Naive B cell (primary cell): ENCODE measurements around the gene DLEU7. TPM values are rescaled to one million over a fixed set of nuclear protein-coding genes. Genes with fewer than 3 reads are reported as not detected.

Experiments used
- ATAC-seq, 2 donors: fragments of 150-1000 bp; cut with Tn5 transposase; 2 replicates each; pipeline ENCODE4 v1.10.0; 2021; ENCODE audit warnings: low read depth in 2 of 2, mild to moderate bottlenecking in 2 of 2, moderate library complexity in 2 of 2
- DNase-seq: peaks from one replicate; pipeline ENCODE4 v3.0.0; 2022
- H3K27ac Mint-ChIP-seq, 6 donors: one replicate each; pipeline ENCODE4 v1.8.0; 2020 to 2022; ENCODE audit warnings: mild to moderate bottlenecking in 6 of 6, mixed read lengths in 6 of 6, moderate library complexity in 5 of 6, inconsistent platforms in 2 of 6
- H3K27me3 Mint-ChIP-seq, 3 donors: one replicate each; pipeline ENCODE4 v1.8.0; 2021 to 2022; ENCODE audit warnings: mixed read lengths in 3 of 3, mild to moderate bottlenecking in 1 of 3
- H3K36me3 Mint-ChIP-seq, 2 donors: one replicate each; pipeline ENCODE4 v1.8.0; 2020 to 2022; ENCODE audit warnings: mixed read lengths in 2 of 2, inconsistent platforms in 1 of 2, mild to moderate bottlenecking in 1 of 2
- H3K4me1 Mint-ChIP-seq, 3 donors: one replicate each; pipeline ENCODE4 v1.8.0; 2020 to 2022; ENCODE audit warnings: mixed read lengths in 3 of 3, inconsistent platforms in 1 of 3, mild to moderate bottlenecking in 1 of 3, moderate library complexity in 1 of 3
- H3K4me3 Mint-ChIP-seq, 8 donors: one replicate each; pipeline ENCODE4 v1.8.0; 2020 to 2022; ENCODE audit warnings: mild to moderate bottlenecking in 8 of 8, mixed read lengths in 8 of 8, moderate library complexity in 8 of 8, inconsistent platforms in 2 of 8
- H3K9me3 Mint-ChIP-seq, 7 donors: one replicate each; pipeline ENCODE4 v1.8.0; 2020 to 2022; ENCODE audit warnings: mixed read lengths in 7 of 7, mild to moderate bottlenecking in 5 of 7, inconsistent platforms in 2 of 7, moderate library complexity in 1 of 7
- polyA plus RNA-seq, 6 donors: library from polyadenylated mRNA; unstranded; fragments of 300-500 nt; fragmentation: Illumina TruSeq; gene quantifications; one replicate each; pipeline ENCODE4 v1.2.3, GENCODE V29; 2021; ENCODE audit warnings: low read depth in 6 of 6

The DLEU7 gene
- polyA plus RNA-seq, 6 donors from 2014 or later, result 0.36 TPM; not detected in 5

GRCh38 chr13:50866817-50867636 lies 23.5 kb upstream of the DLEU7 start:
- Mint-ChIP-seq H3K9me3 (peaks cover 0 to 5% (median 2%) of the 10 kb centered on the region in 7 donors), H3K27ac (peak overlapping the region in 1 of 6 donors; percentile 49), H3K27me3 (no peaks in the 10 kb centered on the region), H3K4me1 (peaks cover 0 to 10% (median 9%) of the 10 kb centered on the region in 3 donors), H3K4me3 (peak overlapping the region in 1 of 8 donors; percentile 53), H3K36me3 (no peaks in the 10 kb centered on the region)
- no peak for ATAC-seq
- no peak for DNase-seq

- H3K4me1 Mint-ChIP-seq, result peaks cover 10 to 20% (median 16%) of the 10 kb centered on the region in 3 donors
These were observed 21.0 kb upstream of the DLEU7 start for GRCh38 chr13:50864492-50864891.

GRCh38 chr13:50855681-50856080 lies 12.2 kb upstream of the DLEU7 start:
- peaks cover 0 to 5% (median 0%) of the 10 kb centered on the region in 3 donors for H3K27me3 Mint-ChIP-seq
- H3K4me1 Mint-ChIP-seq, result peaks cover 2 to 4% (median 3%) of the 10 kb centered on the region in 3 donors
- H3K4me3 Mint-ChIP-seq, result no peak overlapping the region
- ATAC-seq (no peak), DNase-seq (no peak)
- H3K9me3 Mint-ChIP-seq, result peaks cover 18 to 41% (median 32%) of the 10 kb centered on the region in 7 donors
- H3K27ac Mint-ChIP-seq, result no peak overlapping the region
- H3K36me3 Mint-ChIP-seq, result peaks cover 28 to 31% of the 10 kb centered on the region in 2 donors

More at GRCh38 chr13:50864492-50864891, 21.0 kb upstream of the DLEU7 start:
- H3K9me3 Mint-ChIP-seq, result peaks cover 0 to 24% (median 13%) of the 10 kb centered on the region in 7 donors
- DNase-seq (no peak), ATAC-seq (no peak)
- H3K27ac Mint-ChIP-seq, result peak overlapping the region in 1 of 6 donors; percentile 23
- peaks cover 0 to 1% of the 10 kb centered on the region in 2 donors for H3K36me3 Mint-ChIP-seq
- no peak overlapping the region for H3K4me3 Mint-ChIP-seq
- H3K27me3 Mint-ChIP-seq, result no peaks in the 10 kb centered on the region

GRCh38 chr13:50850445-50850844 lies 7.0 kb upstream of the DLEU7 start:
- no peak for ATAC-seq
- Mint-ChIP-seq H3K4me1 (peaks cover 17 to 20% (median 19%) of the 10 kb centered on the region in 3 donors), H3K27me3 (peaks cover 0 to 5% (median 0%) of the 10 kb centered on the region in 3 donors), H3K27ac (no peak overlapping the region), H3K36me3 (peaks cover 0 to 16% of the 10 kb centered on the region in 2 donors), H3K9me3 (no peaks in the 10 kb centered on the region), H3K4me3 (no peak overlapping the region)
- DNase-seq, result no peak

GRCh38 chr13:50847501-50847900 lies 4.0 kb upstream of the DLEU7 start:
- DNase-seq (no peak), ATAC-seq (no peak)
- H3K27ac Mint-ChIP-seq, result no peak overlapping the region
- peaks cover 0 to 4% of the 10 kb centered on the region in 2 donors for H3K36me3 Mint-ChIP-seq
- peaks cover 22 to 29% (median 28%) of the 10 kb centered on the region in 3 donors for H3K4me1 Mint-ChIP-seq
- no peak overlapping the region for H3K4me3 Mint-ChIP-seq
- peaks cover 0 to 1% (median 0%) of the 10 kb centered on the region in 7 donors for H3K9me3 Mint-ChIP-seq
- H3K27me3 Mint-ChIP-seq, result peaks cover 0 to 2% (median 2%) of the 10 kb centered on the region in 3 donors

- peak overlapping the region in 3 of 8 donors; percentile 2 to 59 (median 28) for H3K4me3 Mint-ChIP-seq
- peaks cover 0 to 8% (median 6%) of the 10 kb centered on the region in 3 donors for H3K27me3 Mint-ChIP-seq
- peaks cover 0 to 1% (median 0%) of the 10 kb centered on the region in 7 donors for H3K9me3 Mint-ChIP-seq
- ATAC-seq, result peak in 1 of 2 donors; percentile 46
- peaks cover 0 to 4% of the 10 kb centered on the region in 2 donors for H3K36me3 Mint-ChIP-seq
- DNase-seq, result no peak
- peak overlapping the region in 3 of 6 donors; percentile 18 to 73 (median 21) for H3K27ac Mint-ChIP-seq
- H3K4me1 Mint-ChIP-seq, result peaks cover 24 to 33% (median 31%) of the 10 kb centered on the region in 3 donors
These were observed 3.5 kb upstream of the DLEU7 start for GRCh38 chr13:50846861-50847475.

- H3K4me1 Mint-ChIP-seq, result peaks cover 29 to 37% (median 31%) of the 10 kb centered on the region in 3 donors
- no peak overlapping the region for H3K4me3 Mint-ChIP-seq
- peaks cover 0 to 4% of the 10 kb centered on the region in 2 donors for H3K36me3 Mint-ChIP-seq
- ATAC-seq (no peak), DNase-seq (no peak)
- H3K9me3 Mint-ChIP-seq, result peaks cover 0 to 1% (median 0%) of the 10 kb centered on the region in 7 donors
- H3K27me3 Mint-ChIP-seq, result peaks cover 0 to 12% (median 9%) of the 10 kb centered on the region in 3 donors
- no peak overlapping the region for H3K27ac Mint-ChIP-seq
These were observed 1.7 kb upstream of the DLEU7 start for GRCh38 chr13:50845211-50845610.

GRCh38 chr13:50844084-50844875 lies 788 bp upstream of the DLEU7 start:
- Mint-ChIP-seq H3K27me3 (peaks cover 0 to 13% (median 9%) of the 10 kb centered on the region in 3 donors), H3K4me1 (peaks cover 29 to 38% (median 31%) of the 10 kb centered on the region in 3 donors), H3K36me3 (peaks cover 0 to 4% of the 10 kb centered on the region in 2 donors), H3K9me3 (peaks cover 0 to 1% (median 0%) of the 10 kb centered on the region in 7 donors), H3K4me3 (peak overlapping the region; percentile 47 to 82 (median 75)), H3K27ac (peak overlapping the region in 1 of 6 donors; percentile 67)
- DNase-seq (no peak), ATAC-seq (no peak)

- DNase-seq, result no peak
- Mint-ChIP-seq H3K4me3 (peak overlapping the region in 7 of 8 donors; percentile 22 to 75 (median 60)), H3K9me3 (peaks cover 0 to 1% (median 0%) of the 10 kb centered on the region in 7 donors), H3K36me3 (peaks cover 0 to 4% of the 10 kb centered on the region in 2 donors), H3K27ac (no peak overlapping the region), H3K4me1 (peaks cover 29 to 38% (median 31%) of the 10 kb centered on the region in 3 donors), H3K27me3 (peaks cover 0 to 13% (median 9%) of the 10 kb centered on the region in 3 donors)
- ATAC-seq, result no peak
These were observed 569 bp downstream of the DLEU7 start for GRCh38 chr13:50842990-50843256.

GRCh38 chr13:50842251-50842989 lies 1.1 kb downstream of the DLEU7 start:
- Mint-ChIP-seq H3K4me3 (peak overlapping the region in 7 of 8 donors; percentile 34 to 75 (median 62)), H3K9me3 (peaks cover 0 to 1% (median 0%) of the 10 kb centered on the region in 7 donors), H3K27ac (no peak overlapping the region), H3K36me3 (peaks cover 0 to under 1% of the 10 kb centered on the region in 2 donors), H3K4me1 (peaks cover 29 to 37% (median 29%) of the 10 kb centered on the region in 3 donors), H3K27me3 (peaks cover 0 to 13% (median 9%) of the 10 kb centered on the region in 3 donors)
- DNase-seq (no peak), ATAC-seq (no peak)

GRCh38 chr13:50841786-50842185 lies 1.7 kb downstream of the DLEU7 start:
- no peaks in the 10 kb centered on the region for H3K36me3 Mint-ChIP-seq
- peaks cover 22 to 30% (median 23%) of the 10 kb centered on the region in 3 donors for H3K4me1 Mint-ChIP-seq
- DNase-seq, result no peak
- ATAC-seq, result no peak
- H3K9me3 Mint-ChIP-seq, result peaks cover 0 to 1% (median 0%) of the 10 kb centered on the region in 7 donors
- H3K27ac Mint-ChIP-seq, result no peak overlapping the region
- H3K4me3 Mint-ChIP-seq, result peak overlapping the region in 1 of 8 donors; percentile 25
- H3K27me3 Mint-ChIP-seq, result peaks cover 0 to 13% (median 9%) of the 10 kb centered on the region in 3 donors

GRCh38 chr13:50840284-50840683 lies 3.2 kb downstream of the DLEU7 start:
- peak overlapping the region in 1 of 6 donors; percentile 31 for H3K27ac Mint-ChIP-seq
- peaks cover 0 to 13% (median 9%) of the 10 kb centered on the region in 3 donors for H3K27me3 Mint-ChIP-seq
- no peaks in the 10 kb centered on the region for H3K36me3 Mint-ChIP-seq
- ATAC-seq, result no peak
- peaks cover 0 to 1% (median 0%) of the 10 kb centered on the region in 7 donors for H3K9me3 Mint-ChIP-seq
- H3K4me1 Mint-ChIP-seq, result peaks cover 12 to 26% (median 12%) of the 10 kb centered on the region in 3 donors
- peak overlapping the region in 1 of 8 donors; percentile 28 for H3K4me3 Mint-ChIP-seq
- DNase-seq, result no peak
